ENCODE results near the gene TTF1.
A peak's percentile ranks its signal among the peaks of the same experiment; 100 is the strongest.

Gene TTF1

GRCh38 chr9:132348676-132349075 lies 58.0 kb downstream of the TTF1 start:
- H2AFZ ChIP-seq (ENCODE audit: low read length): no peak overlapping the region
- peaks cover 91% of the 10 kb centered on the region for H3K79me2 ChIP-seq (ENCODE audit: insufficient read depth, low read length)
- no peak overlapping the region for H3K9ac ChIP-seq (ENCODE audit: low read depth, low read length, poor library complexity, severe bottlenecking)
- peak overlapping the region; percentile 96 for H3K4me2 ChIP-seq (ENCODE audit: low read depth, low read length, poor library complexity, severe bottlenecking)
- H3K9me3 ChIP-seq (ENCODE audit: insufficient read depth, low read depth, low read length): no peaks in the 10 kb centered on the region
- H3K36me3 ChIP-seq (ENCODE audit: insufficient read depth, low read length): peaks cover 44% of the 10 kb centered on the region
- no peak for TF ChIP-seq EZH2phosphoT487 (IDR thresholded peaks at IDR 0.05; ENCODE audit: borderline replicate concordance)
- TF ChIP-seq CTCF (conservative IDR thresholded peaks at IDR 0.05; ENCODE audit: low read length): no peak
- H3K4me3 ChIP-seq (ENCODE audit: low read length, poor library complexity, severe bottlenecking): no peak overlapping the region
- peaks cover 70% of the 10 kb centered on the region for H4K20me1 ChIP-seq (ENCODE audit: insufficient read depth, low read length, poor library complexity, severe bottlenecking)
- 0 out of 2 replicates have a peak, but pooled peaks cover 6% of the 10 kb centered on the region for H3F3A ChIP-seq (ENCODE audit: low read depth)
- H3K4me1 ChIP-seq (ENCODE audit: insufficient read depth, low read length, poor library complexity, severe bottlenecking): peaks cover 34% of the 10 kb centered on the region
- no peaks in the 10 kb centered on the region for H3K9me2 ChIP-seq (replicated peaks; ENCODE audit: low read depth, low read length)
- H3K27me3 ChIP-seq (ENCODE audit: insufficient read depth, low read length, poor library complexity, severe bottlenecking): no peaks in the 10 kb centered on the region

DNA sequence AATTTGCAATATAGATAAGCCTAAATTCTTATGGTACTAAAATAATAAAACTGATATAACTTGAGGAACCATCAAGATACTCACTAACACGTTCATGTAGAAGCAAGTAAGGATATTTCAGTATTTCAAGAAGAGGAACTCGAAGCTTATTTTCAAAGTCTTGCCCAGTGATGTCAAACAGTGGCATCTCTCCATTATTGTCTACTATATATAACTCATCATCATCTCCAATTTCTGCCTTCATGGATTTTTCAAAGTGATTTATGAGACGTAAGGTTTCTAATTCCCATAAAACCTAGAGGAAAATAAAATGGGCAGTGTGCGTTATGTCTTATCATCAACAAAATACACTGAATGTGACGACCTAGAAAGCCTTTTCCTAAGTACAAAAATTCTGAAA lies 60.5 kb downstream of the TTF1 start:
- H3K4me3 ChIP-seq (ENCODE audit: low read length, poor library complexity, severe bottlenecking): no peak overlapping the region
- H3F3A ChIP-seq (ENCODE audit: low read depth): 0 out of 2 replicates have a peak, but pooled peaks cover 4% of the 10 kb centered on the region
- no peaks in the 10 kb centered on the region for H3K27me3 ChIP-seq (ENCODE audit: insufficient read depth, low read length, poor library complexity, severe bottlenecking)
- peaks cover 68% of the 10 kb centered on the region for H3K36me3 ChIP-seq (ENCODE audit: insufficient read depth, low read length)
- TF ChIP-seq EZH2phosphoT487 (IDR thresholded peaks at IDR 0.05; ENCODE audit: borderline replicate concordance): no peak
- TF ChIP-seq CTCF (conservative IDR thresholded peaks at IDR 0.05; ENCODE audit: low read length): no peak
- H3K4me2 ChIP-seq (ENCODE audit: low read depth, low read length, poor library complexity, severe bottlenecking): no peak overlapping the region
- no peaks in the 10 kb centered on the region for H3K9me2 ChIP-seq (replicated peaks; ENCODE audit: low read depth, low read length)
- no peak overlapping the region for H2AFZ ChIP-seq (ENCODE audit: low read length)
- no peaks in the 10 kb centered on the region for H3K9me3 ChIP-seq (ENCODE audit: insufficient read depth, low read depth, low read length)
- H3K79me2 ChIP-seq (ENCODE audit: insufficient read depth, low read length): peaks cover 67% of the 10 kb centered on the region
- H3K9ac ChIP-seq (ENCODE audit: low read depth, low read length, poor library complexity, severe bottlenecking): no peak overlapping the region
- peaks cover 63% of the 10 kb centered on the region for H4K20me1 ChIP-seq (ENCODE audit: insufficient read depth, low read length, poor library complexity, severe bottlenecking)
- H3K4me1 ChIP-seq (ENCODE audit: insufficient read depth, low read length, poor library complexity, severe bottlenecking): peaks cover 10% of the 10 kb centered on the region

- peaks cover 22% of the 10 kb centered on the region; the same call in 1 of the 2 replicates for H3K79me2 ChIP-seq (ENCODE audit: insufficient read depth, low read length)
- no peak overlapping the region for H3K4me2 ChIP-seq (ENCODE audit: low read depth, low read length, poor library complexity, severe bottlenecking)
- TF ChIP-seq CTCF (conservative IDR thresholded peaks at IDR 0.05; ENCODE audit: low read length): no peak
- no peak for TF ChIP-seq EZH2phosphoT487 (IDR thresholded peaks at IDR 0.05; ENCODE audit: borderline replicate concordance)
- H3F3A ChIP-seq (ENCODE audit: low read depth): no peaks in the 10 kb centered on the region
- no peaks in the 10 kb centered on the region for H3K9me3 ChIP-seq (ENCODE audit: insufficient read depth, low read depth, low read length)
- H2AFZ ChIP-seq (ENCODE audit: low read length): no peak overlapping the region
- no peaks in the 10 kb centered on the region for H3K4me1 ChIP-seq (ENCODE audit: insufficient read depth, low read length, poor library complexity, severe bottlenecking)
- peaks cover 26% of the 10 kb centered on the region for H4K20me1 ChIP-seq (ENCODE audit: insufficient read depth, low read length, poor library complexity, severe bottlenecking)
- H3K36me3 ChIP-seq (ENCODE audit: insufficient read depth, low read length): peaks cover 82% of the 10 kb centered on the region
- H3K9me2 ChIP-seq (replicated peaks; ENCODE audit: low read depth, low read length): no peaks in the 10 kb centered on the region
- H3K9ac ChIP-seq (ENCODE audit: low read depth, low read length, poor library complexity, severe bottlenecking): no peak overlapping the region
- no peaks in the 10 kb centered on the region for H3K27me3 ChIP-seq (ENCODE audit: insufficient read depth, low read length, poor library complexity, severe bottlenecking)
- no peak overlapping the region for H3K4me3 ChIP-seq (ENCODE audit: low read length, poor library complexity, severe bottlenecking)
Measured at GRCh38 chr9:132341177-132341840, 65.3 kb downstream of the TTF1 start.
